ENCODE data around the gene NUTM2A.
A peak's percentile ranks its signal among the peaks of the same experiment; 100 is the strongest.
"Not testable (repeated sequence)": the region's sequence is repeated elsewhere in the genome, so short reads cannot be mapped to it uniquely, and the experiment has no call there.

The NUTM2A gene

GRCh38 chr10:87225148-87225547, at the start of gene NUTM2A:
NUTM2A (plus strand) TSS chr10:87225448; CDS start chr10:87225831, 383 bp downstream.
- not testable (repeated sequence) for H3K4me3 ChIP-seq (ENCODE audit: low read depth, low read length); DNase-seq (ENCODE audit: low read depth)

GRCh38 chr10:87177587-87177986, 47.7 kb upstream of the NUTM2A start:
- H3K4me3 ChIP-seq (ENCODE audit: low read depth, low read length); DNase-seq (ENCODE audit: low read depth): not testable (repeated sequence)

GRCh38 chr10:87184421-87184820, 40.8 kb upstream of the NUTM2A start:
- not testable (repeated sequence) for DNase-seq (ENCODE audit: low read depth)

GRCh38 chr10:87186016-87186415, 39.2 kb upstream of the NUTM2A start:
- H3K4me3 ChIP-seq (ENCODE audit: low read depth, low read length); DNase-seq (ENCODE audit: low read depth): not testable (repeated sequence)

More at GRCh38 chr10:87184421-87184820, 40.8 kb upstream of the NUTM2A start:
- H3K4me3 ChIP-seq (ENCODE audit: low read depth, low read length) = not testable (repeated sequence)

- not testable (repeated sequence) for DNase-seq (ENCODE audit: low read depth); H3K4me3 ChIP-seq (ENCODE audit: low read depth, low read length)
These were observed 37.7 kb upstream of the NUTM2A start for GRCh38 chr10:87187573-87187972.

GRCh38 chr10:87191841-87192240, 33.4 kb upstream of the NUTM2A start:
- not testable (repeated sequence) for DNase-seq (ENCODE audit: low read depth); H3K4me3 ChIP-seq (ENCODE audit: low read depth, low read length)

- peak; percentile 37 for DNase-seq (ENCODE audit: low read depth)
- not testable (repeated sequence) for H3K4me3 ChIP-seq (ENCODE audit: low read depth, low read length)
These were observed 24.3 kb upstream of the NUTM2A start for GRCh38 chr10:87200924-87201323.

- not testable (repeated sequence) for H3K4me3 ChIP-seq (ENCODE audit: low read depth, low read length); DNase-seq (ENCODE audit: low read depth)
These were observed 20.4 kb upstream of the NUTM2A start for GRCh38 chr10:87204801-87205200.

GRCh38 chr10:87206922-87207321, 18.3 kb upstream of the NUTM2A start:
- H3K4me3 ChIP-seq (ENCODE audit: low read depth, low read length); DNase-seq (ENCODE audit: low read depth): not testable (repeated sequence)

GRCh38 chr10:87210309-87210708, 14.9 kb upstream of the NUTM2A start:
- DNase-seq (ENCODE audit: low read depth); H3K4me3 ChIP-seq (ENCODE audit: low read depth, low read length): not testable (repeated sequence)

- H3K4me3 ChIP-seq (ENCODE audit: low read depth, low read length); DNase-seq (ENCODE audit: low read depth): not testable (repeated sequence)
These were observed 13.4 kb upstream of the NUTM2A start for GRCh38 chr10:87211848-87212247.

- H3K4me3 ChIP-seq (ENCODE audit: low read depth, low read length); DNase-seq (ENCODE audit: low read depth): not testable (repeated sequence)
These were observed 12.0 kb upstream of the NUTM2A start for GRCh38 chr10:87213150-87213765.

- DNase-seq (ENCODE audit: low read depth); H3K4me3 ChIP-seq (ENCODE audit: low read depth, low read length): not testable (repeated sequence)
These were observed 11.4 kb upstream of the NUTM2A start for GRCh38 chr10:87213806-87214205.

GRCh38 chr10:87216120-87216519, 9.1 kb upstream of the NUTM2A start:
- DNase-seq (ENCODE audit: low read depth); H3K4me3 ChIP-seq (ENCODE audit: low read depth, low read length): not testable (repeated sequence)

- not testable (repeated sequence) for DNase-seq (ENCODE audit: low read depth)
These were observed 5.9 kb upstream of the NUTM2A start for GRCh38 chr10:87219370-87219769.

GRCh38 chr10:87222789-87223188, 2.5 kb upstream of the NUTM2A start:
- not testable (repeated sequence) for DNase-seq (ENCODE audit: low read depth); H3K4me3 ChIP-seq (ENCODE audit: low read depth, low read length)

More at GRCh38 chr10:87219370-87219769, 5.9 kb upstream of the NUTM2A start:
- not testable (repeated sequence) for H3K4me3 ChIP-seq (ENCODE audit: low read depth, low read length)

GRCh38 chr10:87228247-87228646, 3.0 kb downstream of the NUTM2A start:
- H3K4me3 ChIP-seq (ENCODE audit: low read depth, low read length); DNase-seq (ENCODE audit: low read depth): not testable (repeated sequence)

GRCh38 chr10:87229211-87229610, 4.0 kb downstream of the NUTM2A start:
- not testable (repeated sequence) for DNase-seq (ENCODE audit: low read depth); H3K4me3 ChIP-seq (ENCODE audit: low read depth, low read length)

GRCh38 chr10:87234854-87235253, 9.6 kb downstream of the NUTM2A start:
- not testable (repeated sequence) for H3K4me3 ChIP-seq (ENCODE audit: low read depth, low read length); DNase-seq (ENCODE audit: low read depth)

- not testable (repeated sequence) for H3K4me3 ChIP-seq (ENCODE audit: low read depth, low read length); DNase-seq (ENCODE audit: low read depth)
These were observed 12.0 kb downstream of the NUTM2A start for GRCh38 chr10:87237244-87237643.

- not testable (repeated sequence) for DNase-seq (ENCODE audit: low read depth); H3K4me3 ChIP-seq (ENCODE audit: low read depth, low read length)
These were observed 14.1 kb downstream of the NUTM2A start for GRCh38 chr10:87239346-87239808.
